HG03103 (cell line): Measurements from ENCODE around the gene FAR1.
"Not testable (repeated sequence)": the region's sequence is repeated elsewhere in the genome, so short reads cannot be mapped to it uniquely, and the experiment has no call there.

ENCODE experiments used
- ATAC-seq: cut with Tn5 transposase; IDR thresholded peaks from one replicate; pipeline ENCODE4 v1.9.1; 2021; ENCODE audit warnings: low read depth; ENCODE audit not compliant: unreplicated experiment

FAR1 gene

GRCh38 chr11:13668102-13668956, at the start of gene FAR1:
FAR1 (plus strand) TSS chr11:13668668; CDS start chr11:13694766, 26,098 bp downstream.
- peak; percentile 82 for ATAC-seq

- no peak for ATAC-seq
Measured at GRCh38 chr11:13620063-13620462, 48.4 kb upstream of the FAR1 start.

GRCh38 chr11:13626818-13627217, 41.6 kb upstream of the FAR1 start:
- not testable (repeated sequence) for ATAC-seq

GRCh38 chr11:13628634-13629033, 39.8 kb upstream of the FAR1 start:
- ATAC-seq: not testable (repeated sequence)

GRCh38 chr11:13629779-13630178, 38.7 kb upstream of the FAR1 start:
- no peak for ATAC-seq

GRCh38 chr11:13635290-13635689, 33.2 kb upstream of the FAR1 start:
- ATAC-seq: no peak

GRCh38 chr11:13635804-13636203, 32.7 kb upstream of the FAR1 start:
- ATAC-seq: no peak

- ATAC-seq: no peak
Measured at GRCh38 chr11:13637125-13638069, 31.1 kb upstream of the FAR1 start.

GRCh38 chr11:13638422-13638821, 30.0 kb upstream of the FAR1 start:
- ATAC-seq: no peak

- no peak for ATAC-seq
Measured at GRCh38 chr11:13644997-13645687, 23.3 kb upstream of the FAR1 start.

GRCh38 chr11:13647391-13647790, 21.1 kb upstream of the FAR1 start:
- no peak for ATAC-seq

GRCh38 chr11:13649619-13650018, 18.8 kb upstream of the FAR1 start:
- no peak for ATAC-seq

- ATAC-seq: not testable (repeated sequence)
Measured at GRCh38 chr11:13651515-13651914, 17.0 kb upstream of the FAR1 start.

- no peak for ATAC-seq
Measured at GRCh38 chr11:13661074-13661623, 7.3 kb upstream of the FAR1 start.

- no peak for ATAC-seq
Measured at GRCh38 chr11:13663631-13664071, 4.8 kb upstream of the FAR1 start.

- no peak for ATAC-seq
Measured at GRCh38 chr11:13664351-13664750, 4.1 kb upstream of the FAR1 start.

- ATAC-seq: no peak
Measured at GRCh38 chr11:13666708-13667107, 1.8 kb upstream of the FAR1 start.

- ATAC-seq: no peak
Measured at GRCh38 chr11:13667245-13667644, 1.2 kb upstream of the FAR1 start.

- ATAC-seq: no peak
Measured at GRCh38 chr11:13667795-13668101, 720 bp upstream of the FAR1 start.

GRCh38 chr11:13668957-13669521, 571 bp downstream of the FAR1 start:
- ATAC-seq: peak; percentile 8
